Measurements from ENCODE around the gene KCNH8. TPM values are rescaled to one million over a fixed set of nuclear protein-coding genes. Genes with fewer than 3 reads are reported as not detected.

The KCNH8 gene
- total RNA-seq, 6 experiments from 2014 or later = not detected

DNA sequence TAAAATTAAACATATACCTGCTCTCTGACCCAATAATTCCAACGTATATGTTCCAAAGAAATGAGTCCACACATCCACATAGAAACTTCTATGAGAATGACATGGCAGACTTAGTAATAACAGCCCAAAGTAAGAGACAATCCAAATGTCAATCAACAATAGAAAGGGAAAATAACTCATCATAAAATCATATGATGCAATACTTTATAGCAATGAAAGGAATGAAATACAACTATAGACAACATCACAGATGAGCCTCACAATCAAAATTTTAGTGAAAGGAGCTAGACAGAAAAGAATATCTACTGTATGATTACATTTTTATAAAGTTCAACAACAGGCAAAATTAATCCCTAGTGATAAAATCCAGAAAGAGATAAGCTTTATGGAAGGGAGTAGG lies 23.6 kb upstream of the KCNH8 start:
- Histone ChIP-seq H3K9me3 (no peaks in the 10 kb centered on the region), H3K27me3 (no peaks in the 10 kb centered on the region), H3K36me3 (no peaks in the 10 kb centered on the region), H3K4me3 (no peak overlapping the region), H3K4me1 (no peaks in the 10 kb centered on the region), H3K27ac (no peak overlapping the region)
- TF ChIP-seq, protein P1, sequence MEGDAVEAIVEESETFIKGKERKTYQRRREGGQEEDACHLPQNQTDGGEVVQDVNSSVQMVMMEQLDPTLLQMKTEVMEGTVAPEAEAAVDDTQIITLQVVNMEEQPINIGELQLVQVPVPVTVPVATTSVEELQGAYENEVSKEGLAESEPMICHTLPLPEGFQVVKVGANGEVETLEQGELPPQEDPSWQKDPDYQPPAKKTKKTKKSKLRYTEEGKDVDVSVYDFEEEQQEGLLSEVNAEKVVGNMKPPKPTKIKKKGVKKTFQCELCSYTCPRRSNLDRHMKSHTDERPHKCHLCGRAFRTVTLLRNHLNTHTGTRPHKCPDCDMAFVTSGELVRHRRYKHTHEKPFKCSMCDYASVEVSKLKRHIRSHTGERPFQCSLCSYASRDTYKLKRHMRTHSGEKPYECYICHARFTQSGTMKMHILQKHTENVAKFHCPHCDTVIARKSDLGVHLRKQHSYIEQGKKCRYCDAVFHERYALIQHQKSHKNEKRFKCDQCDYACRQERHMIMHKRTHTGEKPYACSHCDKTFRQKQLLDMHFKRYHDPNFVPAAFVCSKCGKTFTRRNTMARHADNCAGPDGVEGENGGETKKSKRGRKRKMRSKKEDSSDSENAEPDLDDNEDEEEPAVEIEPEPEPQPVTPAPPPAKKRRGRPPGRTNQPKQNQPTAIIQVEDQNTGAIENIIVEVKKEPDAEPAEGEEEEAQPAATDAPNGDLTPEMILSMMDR (IDR thresholded peaks at IDR 0.05) = no peak
- TF ChIP-seq POLR2A (IDR thresholded peaks at IDR 0.05) = no peak
- WGBS (ENCODE audit: insufficient coverage, low coverage, low lambda C conversion rate, missing lambda C conversion rate) = 39% methylated on average over 1 of the region's 1 CpG
- ATAC-seq (no peak), DNase-seq (no peak)
- intact Hi-C loops (cut with DNase I) = no loop called here

DNA sequence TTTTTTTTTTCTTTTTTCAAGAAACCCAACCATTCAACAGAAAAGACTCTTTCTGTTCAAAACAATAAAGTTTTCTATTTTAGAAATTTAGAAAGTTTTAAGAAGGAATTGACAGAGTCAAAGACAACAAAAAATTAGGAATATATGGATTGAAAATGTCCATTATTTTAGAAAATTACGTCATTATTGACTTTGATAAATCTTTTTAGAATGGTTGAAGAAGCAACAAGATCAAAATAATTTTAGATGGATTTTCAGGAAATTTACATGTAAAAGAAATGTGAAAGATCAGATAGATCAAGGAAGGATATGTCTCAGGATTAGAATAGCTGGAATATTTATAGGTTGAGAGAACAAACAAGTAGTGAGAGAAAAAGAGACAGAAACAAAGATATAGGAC lies 8.4 kb upstream of the KCNH8 start:
- no peaks in the 10 kb centered on the region for H3K4me1 ChIP-seq
- H3K9me3 ChIP-seq = no peaks in the 10 kb centered on the region
- H3K36me3 ChIP-seq = no peaks in the 10 kb centered on the region
- 33% methylated on average over 1 of the region's 1 CpG for WGBS (ENCODE audit: insufficient coverage, low coverage, low lambda C conversion rate, missing lambda C conversion rate)
- no peak for DNase-seq
- H3K27me3 ChIP-seq = no peaks in the 10 kb centered on the region
- intact Hi-C loops (cut with DNase I) = no loop called here
- no peak overlapping the region for H3K4me3 ChIP-seq
- no peak overlapping the region for H3K27ac ChIP-seq
- no peak for ATAC-seq
- TF ChIP-seq, protein P1 (IDR thresholded peaks at IDR 0.05) = no peak
- TF ChIP-seq POLR2A (IDR thresholded peaks at IDR 0.05) = no peak

DNA sequence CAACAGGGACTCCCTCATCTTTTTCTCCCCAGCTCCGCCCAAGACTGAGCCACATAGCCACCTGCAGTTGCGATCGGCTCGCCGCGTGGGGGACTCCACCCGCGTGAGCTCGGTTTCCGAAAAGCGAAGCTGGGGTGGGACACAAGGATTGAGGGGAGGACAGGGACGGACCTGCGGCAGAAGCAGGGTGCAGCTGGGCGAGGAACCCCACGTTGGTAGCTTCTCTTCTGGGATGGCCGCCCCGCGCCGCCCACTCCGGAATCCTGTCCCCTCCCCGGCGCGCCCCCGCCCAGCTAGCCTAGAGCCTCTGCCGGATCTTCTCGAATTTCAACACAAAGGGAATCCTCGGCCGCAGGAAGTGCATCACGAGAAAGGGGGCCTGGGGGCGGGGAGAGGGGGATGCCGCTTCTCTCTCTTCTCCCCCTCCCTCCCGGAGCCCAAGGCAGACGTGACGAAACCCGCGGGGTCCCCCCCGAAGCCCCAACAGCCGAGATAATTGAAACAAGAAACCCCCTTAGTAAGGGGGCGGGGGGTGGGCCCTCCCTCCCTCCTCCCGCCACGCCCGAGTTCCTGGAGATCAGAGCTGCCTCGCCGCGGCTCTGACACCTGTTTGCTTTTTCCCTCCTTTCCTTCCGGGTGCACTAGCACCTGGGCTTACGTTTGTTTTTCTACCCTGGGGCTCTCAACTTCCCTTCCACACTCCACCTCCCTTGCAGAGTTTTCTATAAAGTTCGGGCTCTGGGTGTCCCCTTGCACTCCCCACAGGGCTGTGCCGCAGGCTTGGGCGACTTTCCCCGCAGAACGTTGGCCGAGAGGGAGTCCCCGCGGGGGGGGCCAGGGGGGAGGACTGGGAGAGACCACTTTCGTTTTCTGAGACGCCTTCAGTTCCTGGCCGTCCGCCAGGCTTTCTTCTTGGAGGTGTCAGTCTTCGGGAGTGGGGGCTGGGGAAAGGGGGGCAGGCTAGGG lies 1.3 kb upstream of the KCNH8 start:
- H3K27ac ChIP-seq = no peak overlapping the region
- DNase-seq = peak; percentile 46 to 62 (median 50)
- intact Hi-C loops (cut with DNase I) = no loop called here

DNA sequence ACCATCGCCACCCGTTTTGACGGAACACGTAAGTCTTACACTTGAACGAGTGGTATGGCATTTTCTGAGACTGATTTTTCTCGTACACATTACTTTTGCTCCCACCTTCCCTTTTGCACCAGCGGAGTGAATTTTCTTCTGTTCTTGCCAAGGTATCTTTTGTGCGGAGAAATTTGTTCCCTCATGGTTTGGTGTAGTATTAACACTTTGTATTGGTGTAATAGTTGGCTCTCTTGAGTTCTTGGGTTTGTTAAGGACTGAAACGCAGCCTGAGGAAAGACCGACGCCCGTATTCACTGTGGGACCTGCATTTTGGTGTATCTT lies 420 bp downstream of the KCNH8 start:
- peaks cover 0 to 11% of the 10 kb centered on the region in 2 donors for H3K27me3 ChIP-seq
- no peak overlapping the region for H3K4me3 ChIP-seq
- H3K36me3 ChIP-seq = no peaks in the 10 kb centered on the region
- H3K9me3 ChIP-seq = no peaks in the 10 kb centered on the region
- peaks cover 0 to 18% (median 0%) of the 10 kb centered on the region in 4 donors for H3K4me1 ChIP-seq
- DNase-seq (no peak), ATAC-seq (no peak)
- TF ChIP-seq POLR2A (IDR thresholded peaks at IDR 0.05) = no peak
- TF ChIP-seq, protein P1 (IDR thresholded peaks at IDR 0.05) = no peak
- intact Hi-C loops (cut with DNase I) = no loop called here
- no peak overlapping the region for H3K27ac ChIP-seq
- WGBS (ENCODE audit: insufficient coverage, low coverage, low lambda C conversion rate, missing lambda C conversion rate) = 2% methylated on average over 12 of the region's 12 CpGs

More for the DNA sequence above, 1.3 kb upstream of the KCNH8 start:
- Histone ChIP-seq H3K4me1 (peaks cover 0 to 18% (median 0%) of the 10 kb centered on the region in 4 donors), H3K9me3 (no peaks in the 10 kb centered on the region), H3K36me3 (no peaks in the 10 kb centered on the region), H3K4me3 (peak overlapping the region; percentile 32 to 50 (median 39)), H3K27me3 (peaks cover 0 to 11% of the 10 kb centered on the region in 2 donors)
- peak; percentile 58 to 76 (median 70) for ATAC-seq
- WGBS (ENCODE audit: insufficient coverage, low coverage, low lambda C conversion rate, missing lambda C conversion rate) = 0% methylated on average over 13 of the region's 60 CpGs
- TF ChIP-seq, protein P1 (IDR thresholded peaks at IDR 0.05) = peak; percentile 12 to 36 (median 22)
- no peak for TF ChIP-seq POLR2A (IDR thresholded peaks at IDR 0.05)

All from right lobe of liver (tissue), 6 donors.